ENCODE measurements around the gene MRPL4.

Gene MRPL4

GRCh38 chr19:10290357-10290875 lies 38.4 kb downstream of the MRPL4 start:
- DNase-seq: peak; percentile 19 to 26

DNA sequence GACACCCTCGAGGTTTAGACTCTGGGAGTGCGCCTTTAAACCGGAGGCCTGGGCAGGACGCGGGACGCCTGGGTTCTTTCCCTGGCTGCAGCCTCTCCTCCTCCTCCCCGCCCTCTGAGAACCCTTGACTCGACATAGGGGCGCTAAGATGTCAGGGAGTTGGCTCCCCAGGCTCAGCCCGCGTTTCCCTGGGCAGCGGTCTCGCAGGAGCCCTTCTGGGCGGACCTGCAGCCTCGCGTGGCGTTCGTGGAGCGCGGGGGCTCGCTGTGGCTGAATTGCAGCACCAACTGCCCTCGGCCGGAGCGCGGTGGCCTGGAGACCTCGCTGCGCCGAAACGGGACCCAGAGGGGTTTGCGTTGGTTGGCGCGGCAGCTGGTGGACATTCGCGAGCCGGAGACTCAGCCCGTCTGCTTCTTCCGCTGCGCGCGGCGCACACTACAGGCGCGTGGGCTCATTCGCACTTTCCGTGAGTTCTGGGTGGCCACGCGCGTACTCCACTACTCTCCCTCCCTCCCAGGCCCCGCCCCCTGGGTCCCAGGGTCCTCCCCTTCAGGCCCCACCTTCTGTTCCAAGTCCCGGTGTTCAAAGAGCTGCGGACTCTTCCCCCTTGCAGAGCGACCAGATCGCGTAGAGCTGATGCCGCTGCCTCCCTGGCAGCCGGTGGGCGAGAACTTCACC lies 39.0 kb downstream of the MRPL4 start:
- peak; percentile 67 to 76 for DNase-seq

- peak in 1 of 2 experiments; percentile 24 for DNase-seq
Measured at GRCh38 chr19:10291554-10292205, 39.7 kb downstream of the MRPL4 start.

- DNase-seq: peak; percentile 83
Measured at GRCh38 chr19:10292206-10292788, 40.3 kb downstream of the MRPL4 start.

- no peak for DNase-seq
Measured at GRCh38 chr19:10292789-10293636, 41.0 kb downstream of the MRPL4 start.

- DNase-seq: no peak
Measured at GRCh38 chr19:10293637-10294367, 41.8 kb downstream of the MRPL4 start.

- DNase-seq: peak in 1 of 2 experiments; percentile 30
Measured at GRCh38 chr19:10294368-10294697, 42.3 kb downstream of the MRPL4 start.

DNA sequence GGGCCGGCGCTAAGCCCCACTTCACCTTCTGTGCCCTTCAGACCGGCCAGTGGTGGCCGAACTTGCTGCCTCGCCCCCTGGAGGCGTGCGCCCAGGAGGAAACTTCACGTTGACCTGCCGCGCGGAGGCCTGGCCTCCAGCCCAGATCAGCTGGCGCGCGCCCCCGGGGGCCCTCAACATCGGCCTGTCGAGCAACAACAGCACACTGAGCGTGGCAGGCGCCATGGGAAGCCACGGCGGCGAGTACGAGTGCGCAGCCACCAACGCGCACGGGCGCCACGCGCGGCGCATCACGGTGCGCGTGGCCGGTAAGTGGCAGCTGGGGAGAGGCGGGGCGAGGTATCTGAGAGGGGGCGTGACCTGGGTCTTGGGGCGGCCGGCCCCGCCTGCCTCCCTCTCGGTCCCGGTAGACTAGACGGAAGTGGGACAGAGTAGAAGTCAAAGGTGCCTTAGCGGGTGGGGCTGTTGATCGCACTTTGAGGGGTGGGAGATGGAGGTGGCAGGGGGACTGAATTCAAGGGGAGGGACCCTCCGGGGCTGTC lies 43.4 kb downstream of the MRPL4 start:
- DNase-seq: peak; percentile 66 to 74

GRCh38 chr19:10295847-10296591 lies 44.0 kb downstream of the MRPL4 start:
- DNase-seq: no peak

- no peak for DNase-seq
Measured at GRCh38 chr19:10299545-10300458, 47.8 kb downstream of the MRPL4 start.

- DNase-seq: no peak
Measured at GRCh38 chr19:10305139-10305806, 53.3 kb downstream of the MRPL4 start.

- no peak for DNase-seq
Measured at GRCh38 chr19:10306327-10306726, 54.3 kb downstream of the MRPL4 start.

DNA sequence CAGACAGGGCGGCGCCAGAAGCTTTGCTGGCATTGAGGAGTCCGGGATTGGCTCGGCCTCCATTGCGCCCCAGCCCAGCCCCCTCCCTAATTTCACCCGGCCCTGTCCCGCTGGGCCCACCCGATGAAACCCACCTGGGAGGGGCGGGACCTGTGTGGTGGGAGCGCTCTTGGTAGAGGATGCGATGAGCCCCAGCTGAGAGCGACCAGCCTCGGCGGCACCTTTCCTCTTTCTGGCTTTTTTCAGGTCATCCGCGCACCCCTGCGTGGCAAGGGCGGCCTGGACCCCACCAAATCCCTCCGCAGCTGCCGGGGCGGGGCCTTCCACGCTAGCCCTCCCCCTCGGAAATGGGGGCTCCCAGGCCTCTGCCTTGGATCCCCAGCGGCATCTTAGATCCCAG lies 57.4 kb downstream of the MRPL4 start, which contains the start of gene ZGLP1:
ZGLP1 (minus strand) TSS at position 393 of the 400 bp plus-strand sequence.
- DNase-seq: no peak

All from activated CD4-positive, alpha-beta T cell treated with anti-CD3 and anti-CD28 coated beads, Interleukin-2, amount 50 U/mL, for 48 hours (primary cell).